HEK293T (cell line): Measurements from ENCODE around the gene FAM174B.

Experiments used
- CTCF ChIA-PET: fragments of 350-600 bp; formaldehyde crosslinking; extraction: SDS; loops from one replicate; lab custom pipeline; 2021; ENCODE audit warnings: antibody characterized with exemption, inconsistent platforms; lab: Yijun Ruan, JAX
- POLR2A ChIA-PET: fragments of 350-600 bp; formaldehyde crosslinking; extraction: SDS; loops from one replicate; lab custom pipeline; 2020; ENCODE audit warnings: antibody characterized with exemption, inconsistent platforms; lab: Yijun Ruan, JAX
- DNase-seq: peaks from one replicate; pipeline ENCODE4 v3.0.0; 2012; ENCODE audit warnings: mixed read lengths; ENCODE audit errors: extremely low spot score
- ARNT ChIP-seq: fragments of 450-650 bp; IDR thresholded peaks from 2 replicates; pipeline ENCODE4 v1.6.1; 2017; ENCODE audit warnings: mild to moderate bottlenecking
- BHLHE40 ChIP-seq: fragments of 450-650 bp; IDR thresholded peaks from 2 replicates; pipeline ENCODE4 v1.6.1; 2016; ENCODE audit warnings: mild to moderate bottlenecking, moderate library complexity, borderline replicate concordance
- CTBP1 ChIP-seq: fragments of 450-650 bp; IDR thresholded peaks from 2 replicates; pipeline ENCODE4 v1.6.1; 2016; ENCODE audit warnings: borderline replicate concordance
- ELF4 ChIP-seq: fragments of 450-650 bp; IDR thresholded peaks from 2 replicates; pipeline ENCODE4 v1.6.1; 2017; ENCODE audit warnings: antibody characterized with exemption
- FOXA1 ChIP-seq: fragments of 450-650 bp; IDR thresholded peaks from 2 replicates; pipeline ENCODE4 v1.6.1; 2016; ENCODE audit warnings: mild to moderate bottlenecking
- FOXK2 ChIP-seq: fragments of 450-650 bp; IDR thresholded peaks from 2 replicates; pipeline ENCODE4 v1.6.1; 2016; ENCODE audit warnings: mild to moderate bottlenecking
- FOXM1 ChIP-seq: fragments of 450-650 bp; IDR thresholded peaks from 2 replicates; pipeline ENCODE4 v1.6.1; 2017; ENCODE audit warnings: mild to moderate bottlenecking, borderline replicate concordance
- HDGF ChIP-seq: fragments of 450-650 bp; IDR thresholded peaks from 2 replicates; pipeline ENCODE4 v1.6.1; 2017; ENCODE audit warnings: antibody characterized with exemption, borderline replicate concordance
- L3MBTL2 ChIP-seq: fragments of 450-650 bp; conservative IDR thresholded peaks from 2 replicates; pipeline ENCODE4 v1.6.1; 2016; ENCODE audit warnings: mild to moderate bottlenecking
- LEF1 ChIP-seq: fragments of 450-650 bp; IDR thresholded peaks from 2 replicates; pipeline ENCODE4 v1.6.1; 2017; ENCODE audit warnings: mild to moderate bottlenecking, borderline replicate concordance
- NFRKB ChIP-seq: fragments of 450-650 bp; IDR thresholded peaks from 2 replicates; pipeline ENCODE4 v1.6.1; 2016; ENCODE audit warnings: mild to moderate bottlenecking, moderate library complexity
- PKNOX1 ChIP-seq: fragments of 450-650 bp; IDR thresholded peaks from 2 replicates; pipeline ENCODE4 v1.6.1; 2016
- SP1 ChIP-seq: fragments of 450-650 bp; IDR thresholded peaks from 2 replicates; pipeline ENCODE4 v1.6.1; 2017
- SUZ12 ChIP-seq: fragments of 450-650 bp; IDR thresholded peaks from 2 replicates; pipeline ENCODE4 v1.6.1; 2016; ENCODE audit warnings: mild to moderate bottlenecking
- TARDBP ChIP-seq: fragments of 450-650 bp; IDR thresholded peaks from 2 replicates; pipeline ENCODE4 v1.6.1; 2016
- ZNF384 ChIP-seq: fragments of 450-650 bp; IDR thresholded peaks from 2 replicates; pipeline ENCODE4 v1.6.1; 2016

The FAM174B gene

DNA sequence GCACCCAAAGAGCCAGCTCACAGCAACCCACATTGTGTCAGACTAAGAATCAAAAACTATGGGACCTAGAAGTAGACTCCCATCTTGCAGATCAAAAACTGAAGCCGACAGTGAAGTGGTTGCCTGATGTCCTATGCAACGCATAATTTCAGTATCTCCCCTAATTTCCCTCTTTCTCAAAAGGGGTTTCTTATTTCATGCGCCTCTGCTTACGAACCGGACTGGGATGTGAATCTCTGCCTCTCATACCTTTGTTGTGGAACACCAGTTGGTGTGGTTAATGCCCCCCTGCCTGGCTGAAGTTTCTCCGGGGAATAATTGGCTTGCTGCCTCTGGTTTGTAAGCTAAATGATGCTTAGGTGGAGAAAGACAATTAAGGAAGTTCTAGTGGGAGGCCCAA is 514 bp upstream of the FAM174B start:
- TF ChIP-seq FOXA1 (no peak), BHLHE40 (no peak), PKNOX1 (no peak), ZNF384 (no peak), SUZ12 (no peak), ELF4 (no peak), SP1 (no peak)
- POLR2A ChIA-PET: interaction anchor here (0.6 to 1.6 kb wide), 2 partner anchors 9 to 134 kb away, joined by 3 to 7 read pairs; no protein-coding TSS in a partner anchor
- no peak for DNase-seq
- CTCF ChIA-PET: no interaction called here

GRCh38 chr15:92654662-92655061 is 913 bp downstream of the FAM174B start:
- no peak for DNase-seq
- no peak for TF ChIP-seq HDGF
- CTCF ChIA-PET: interaction anchor here (1.3 to 1.4 kb wide), 2 partner anchors 9 to 26 kb away, joined by 3 to 9 read pairs; no protein-coding TSS in a partner anchor
- POLR2A ChIA-PET: no interaction called here

- DNase-seq: no peak
- CTCF ChIA-PET: interaction anchor here (1.4 to 1.5 kb wide), 2 partner anchors 27 to 132 kb away, joined by 3 read pairs; no protein-coding TSS in a partner anchor
- POLR2A ChIA-PET: interaction anchor here (1.5 kb wide), 1 partner anchor 15 kb away, joined by 3 read pairs; no protein-coding TSS in a partner anchor
- no peak for TF ChIP-seq PKNOX1
- TF ChIP-seq TARDBP: no peak
- TF ChIP-seq ELF4: no peak
- no peak for TF ChIP-seq ZNF384
- TF ChIP-seq CTBP1: no peak
- TF ChIP-seq HDGF: no peak
- no peak for TF ChIP-seq LEF1
- no peak for TF ChIP-seq BHLHE40
- no peak for TF ChIP-seq ARNT
- TF ChIP-seq L3MBTL2: no peak
- no peak for TF ChIP-seq FOXK2
- no peak for TF ChIP-seq NFRKB
- no peak for TF ChIP-seq SP1
- TF ChIP-seq SUZ12: no peak
- TF ChIP-seq FOXA1: no peak
- no peak for TF ChIP-seq FOXM1
Observed at GRCh38 chr15:92653836-92654539, 1.6 kb downstream of the FAM174B start.

DNA sequence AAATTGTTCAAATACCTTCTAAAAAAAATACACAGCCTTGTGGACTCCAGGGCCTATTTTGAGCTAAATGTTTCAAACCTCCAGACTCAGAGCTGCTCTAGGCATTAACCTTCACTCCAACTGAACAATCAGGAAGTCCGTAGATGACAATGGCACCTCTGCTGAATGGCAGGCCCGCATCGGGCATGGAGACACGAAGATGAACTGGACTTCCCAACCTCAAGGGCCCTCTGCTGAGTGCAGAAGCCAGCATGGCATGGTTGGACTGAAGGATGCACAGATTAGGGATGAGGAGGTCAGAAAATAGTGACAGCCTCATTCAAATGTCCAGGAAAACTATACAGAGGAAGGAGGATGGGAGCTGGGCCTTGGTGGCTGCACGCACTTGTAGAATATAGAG is 2.2 kb downstream of the FAM174B start:
- CTCF ChIA-PET: interaction anchor here (1.5 kb wide), 1 partner anchor 132 kb away, joined by 3 read pairs; no protein-coding TSS in a partner anchor
- no peak for DNase-seq
- TF ChIP-seq CTBP1: no peak
- TF ChIP-seq FOXM1: no peak
- TF ChIP-seq TARDBP: no peak
- TF ChIP-seq SP1: no peak
- TF ChIP-seq NFRKB: no peak
- no peak for TF ChIP-seq PKNOX1
- no peak for TF ChIP-seq LEF1
- TF ChIP-seq ZNF384: no peak
- TF ChIP-seq ELF4: no peak
- POLR2A ChIA-PET: interaction anchor here (1.5 kb wide), 1 partner anchor 16 kb away, joined by 3 read pairs; no protein-coding TSS in a partner anchor

- POLR2A ChIA-PET: interaction anchor here (1.5 kb wide), 1 partner anchor 17 kb away, joined by 3 read pairs; no protein-coding TSS in a partner anchor
- CTCF ChIA-PET: interaction anchor here (0.7 to 1.5 kb wide), 2 partner anchors 22 to 131 kb away, joined by 3 read pairs; no protein-coding TSS in a partner anchor
- TF ChIP-seq ELF4 (no peak), FOXK2 (no peak), FOXM1 (no peak), HDGF (no peak), L3MBTL2 (no peak), FOXA1 (no peak), NFRKB (no peak), SUZ12 (no peak), LEF1 (no peak), ARNT (no peak), BHLHE40 (no peak), ZNF384 (no peak), CTBP1 (no peak), SP1 (no peak)
- no peak for DNase-seq
Observed at GRCh38 chr15:92652576-92652966, 3.0 kb downstream of the FAM174B start.

- ChIA-PET CTCF (interaction anchor here (0.7 kb wide), 1 partner anchor 23 kb away, joined by 3 read pairs; no protein-coding TSS in a partner anchor), POLR2A (no interaction called here)
- DNase-seq: no peak
- no peak for TF ChIP-seq LEF1
- no peak for TF ChIP-seq FOXM1
- no peak for TF ChIP-seq CTBP1
- no peak for TF ChIP-seq NFRKB
- no peak for TF ChIP-seq HDGF
- no peak for TF ChIP-seq SP1
- no peak for TF ChIP-seq ELF4
- no peak for TF ChIP-seq PKNOX1
- TF ChIP-seq FOXA1: no peak
- no peak for TF ChIP-seq L3MBTL2
Observed at GRCh38 chr15:92651877-92652575, 3.5 kb downstream of the FAM174B start.
